GDM1 (cell line): Measurements from ENCODE around the gene MICALL1.
"Not testable (repeated sequence)": the region's sequence is repeated elsewhere in the genome, so short reads cannot be mapped to it uniquely, and the experiment has no call there.

Experiments
- DNase-seq: peaks from one replicate; lab custom pipeline; 2025; lab: John Stamatoyannopoulos, UW

The MICALL1 gene

GRCh38 chr22:37954686-37955085, 48.6 kb downstream of the MICALL1 start:
- DNase-seq = no peak

GRCh38 chr22:37955825-37956397, 49.8 kb downstream of the MICALL1 start:
- DNase-seq = not testable (repeated sequence)

GRCh38 chr22:37957232-37957631, 51.1 kb downstream of the MICALL1 start:
- no peak for DNase-seq

- DNase-seq = no peak
Observed at GRCh38 chr22:37959231-37959825, 53.2 kb downstream of the MICALL1 start.

DNA sequence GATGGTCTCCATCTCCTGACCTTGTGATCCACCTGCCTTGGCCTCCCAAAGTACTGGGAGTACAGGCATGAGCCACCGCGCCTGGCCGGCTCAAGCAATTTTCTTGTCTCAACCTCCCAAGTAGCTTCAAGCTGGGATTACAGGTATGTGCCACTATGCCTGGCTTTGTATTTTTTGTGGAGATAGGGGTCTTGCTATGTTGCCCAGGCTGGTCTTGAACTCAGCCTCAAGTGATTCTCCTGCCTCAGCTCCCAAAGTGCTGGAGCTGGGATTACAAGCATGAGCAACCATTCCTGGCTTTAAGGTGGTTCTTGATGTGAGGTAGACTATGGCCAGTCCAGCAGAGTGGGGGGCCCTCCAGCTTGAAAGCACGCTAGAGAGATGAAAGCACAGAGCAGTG, 55.0 kb downstream of the MICALL1 start:
- DNase-seq = no peak

- no peak for DNase-seq
Observed at GRCh38 chr22:37965940-37966664, 60.0 kb downstream of the MICALL1 start.

- no peak for DNase-seq
Observed at GRCh38 chr22:37967147-37967546, 61.0 kb downstream of the MICALL1 start.

DNA sequence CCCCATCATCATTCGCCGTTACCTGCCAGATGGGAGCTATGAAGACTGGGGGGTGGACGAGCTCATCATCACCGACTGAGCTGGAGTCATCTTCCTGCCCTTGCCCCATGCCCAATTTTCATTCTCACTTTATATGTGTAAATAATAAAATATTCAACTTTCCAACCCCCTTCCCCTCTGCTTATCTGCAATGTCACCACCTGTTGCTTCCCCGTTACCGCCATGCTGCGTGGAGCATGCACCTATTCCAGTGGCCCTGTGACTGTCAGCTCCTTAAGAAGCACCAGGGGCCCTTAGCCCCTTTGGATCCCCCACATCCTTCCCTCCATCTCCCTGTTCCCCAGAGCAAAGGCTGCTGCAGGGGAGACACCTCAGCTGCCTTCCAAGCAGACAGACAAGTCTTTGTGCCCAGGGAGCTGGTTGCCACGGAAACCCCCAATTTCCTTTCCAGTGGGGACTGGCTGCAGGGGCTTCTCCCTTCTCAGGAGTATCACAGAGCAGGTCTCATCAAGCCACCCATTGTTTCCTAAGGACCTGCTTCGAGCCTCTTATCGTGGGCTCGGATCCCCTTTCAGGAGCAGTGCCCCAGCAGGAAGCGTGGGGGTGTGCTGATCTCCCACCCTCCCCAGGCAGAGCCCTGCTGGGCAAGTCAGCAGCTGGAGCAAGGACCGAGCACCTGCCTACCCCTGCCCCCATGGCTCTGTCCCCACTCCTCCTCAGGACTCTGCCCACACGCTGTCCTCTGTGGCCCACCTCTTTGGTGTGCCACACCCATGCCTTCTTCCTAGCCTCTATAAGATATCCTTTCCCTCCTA, 61.7 kb downstream of the MICALL1 start:
- no peak for DNase-seq

DNA sequence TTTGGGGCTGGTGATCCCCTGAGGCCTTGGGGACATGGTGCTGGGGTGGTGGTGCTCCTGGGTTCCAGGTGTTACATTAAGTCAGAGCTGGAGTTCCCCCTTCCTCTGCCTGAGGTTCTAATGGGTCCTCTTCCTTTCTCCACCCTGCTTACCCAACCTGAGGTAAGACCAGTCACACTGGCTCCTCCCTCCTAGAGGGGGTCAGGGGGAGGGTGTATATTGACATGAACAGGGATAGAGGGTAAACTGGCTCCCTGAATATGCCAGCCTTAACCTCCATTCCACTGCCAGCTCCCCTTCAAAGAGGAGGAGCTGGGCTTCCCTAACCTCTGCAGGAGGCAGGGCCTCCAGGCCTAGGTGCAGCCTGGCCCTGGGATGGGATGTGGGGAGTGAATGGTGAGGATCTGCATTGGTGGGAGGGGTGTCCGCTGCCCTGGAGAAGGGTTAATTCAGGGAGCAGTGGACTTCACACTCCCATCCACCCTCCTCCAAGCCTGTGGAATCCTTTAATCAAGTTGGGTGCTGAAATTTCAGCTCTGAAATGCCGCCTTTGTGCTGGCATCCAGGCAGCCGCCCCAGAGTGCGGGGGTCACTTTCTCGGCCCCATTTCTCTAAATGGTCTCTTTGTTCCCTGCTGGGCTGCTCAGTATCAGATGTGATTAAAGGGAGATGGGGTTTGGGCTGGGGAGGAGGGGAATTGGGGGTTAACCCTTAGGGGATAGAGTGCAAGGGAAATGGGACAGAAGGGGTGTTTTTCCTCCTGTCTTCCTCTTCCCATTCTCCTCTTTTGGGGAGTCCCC, 62.6 kb downstream of the MICALL1 start:
- no peak for DNase-seq

GRCh38 chr22:37970864-37971263, 64.8 kb downstream of the MICALL1 start:
- DNase-seq = no peak

DNA sequence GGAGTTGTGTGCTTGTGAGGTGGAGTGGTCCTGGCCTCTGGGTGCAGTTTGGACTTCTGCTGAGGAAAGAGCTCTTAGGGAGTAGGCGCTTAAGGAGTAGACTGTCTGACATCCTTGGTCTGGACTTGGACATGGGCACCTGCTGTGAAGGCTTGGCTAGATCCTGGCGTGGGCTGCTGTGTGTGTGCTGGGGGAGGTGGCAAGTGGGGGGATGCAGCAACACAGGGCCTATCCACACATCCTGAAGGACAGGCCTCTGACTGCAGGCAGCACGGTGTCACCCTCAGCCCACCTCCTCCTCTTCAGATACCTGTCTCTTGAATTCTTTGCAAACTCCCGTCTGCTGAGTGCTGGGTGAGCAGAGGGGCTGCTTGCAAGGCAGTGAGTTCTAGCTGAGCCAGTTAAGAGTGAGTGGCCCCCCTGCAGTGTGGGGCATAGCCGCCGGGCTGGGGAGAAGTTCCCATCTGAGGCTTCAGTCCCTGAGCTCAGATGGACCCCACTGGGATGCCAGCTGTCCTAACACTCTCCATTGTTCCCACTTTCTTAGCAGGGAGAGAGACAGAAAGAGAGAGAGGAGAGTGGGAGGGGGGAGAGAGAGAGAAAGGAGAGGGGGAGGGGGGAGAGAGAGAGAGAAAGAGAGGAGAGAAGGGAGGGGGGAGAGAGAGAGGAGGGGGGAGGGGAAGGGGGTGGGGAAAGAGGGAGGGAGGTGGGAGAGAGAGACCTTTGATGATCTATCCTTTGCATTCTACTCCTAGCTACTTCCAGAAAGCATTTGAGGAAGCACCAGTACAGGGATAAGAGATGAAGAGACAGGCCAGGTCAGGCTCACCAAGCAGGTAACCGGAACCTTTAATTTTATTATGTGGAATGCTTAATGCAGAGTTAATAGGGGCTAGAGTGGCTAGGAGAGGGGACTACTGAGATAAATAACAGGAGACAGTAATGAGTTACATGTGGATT, 65.7 kb downstream of the MICALL1 start:
- no peak for DNase-seq

GRCh38 chr22:37972527-37972926, 66.4 kb downstream of the MICALL1 start:
- no peak for DNase-seq

DNA sequence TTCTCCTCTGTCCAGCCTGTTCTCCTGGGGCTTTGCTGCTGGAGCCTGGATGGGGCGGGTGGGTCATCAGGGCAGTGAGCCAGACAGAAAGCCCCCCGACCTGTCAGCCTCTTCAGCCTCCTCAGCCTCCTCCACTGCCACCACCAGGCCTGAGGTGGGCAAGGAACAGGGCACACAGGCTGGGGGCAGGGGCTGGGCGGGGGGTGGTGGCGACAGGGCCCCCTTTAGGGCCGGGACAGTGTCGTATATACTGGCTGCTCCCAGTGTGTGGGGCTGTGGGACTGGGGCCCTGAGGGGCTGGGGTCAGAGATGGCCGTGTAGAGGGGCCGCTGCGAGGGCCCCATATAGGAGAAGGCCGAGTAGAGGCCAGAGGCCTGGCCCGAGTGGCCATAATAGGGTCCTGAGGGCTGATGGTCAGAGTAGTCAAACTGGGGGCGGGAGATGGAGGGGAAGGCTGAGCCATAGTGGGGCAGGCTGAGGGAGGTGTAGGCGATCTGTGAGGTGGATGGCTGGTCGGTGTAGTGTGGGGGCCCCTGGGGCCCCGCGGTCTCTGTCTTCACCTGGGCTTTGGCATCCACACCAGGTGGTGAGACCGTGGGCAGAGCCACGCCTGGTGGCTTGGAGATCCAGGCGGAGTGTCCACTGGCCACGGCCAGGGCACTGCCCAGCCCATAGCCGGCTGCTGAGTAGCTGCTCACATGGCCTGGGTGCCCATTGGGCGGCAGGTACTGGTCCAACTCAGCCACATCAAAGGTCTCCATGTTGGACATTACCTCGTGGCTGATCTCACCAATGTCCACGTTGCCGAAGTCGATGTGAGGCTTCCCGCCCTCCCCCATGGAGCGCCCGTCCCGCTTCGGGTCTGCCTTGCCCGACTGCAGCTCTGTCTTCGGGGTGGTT, 67.4 kb downstream of the MICALL1 start:
- no peak for DNase-seq

DNA sequence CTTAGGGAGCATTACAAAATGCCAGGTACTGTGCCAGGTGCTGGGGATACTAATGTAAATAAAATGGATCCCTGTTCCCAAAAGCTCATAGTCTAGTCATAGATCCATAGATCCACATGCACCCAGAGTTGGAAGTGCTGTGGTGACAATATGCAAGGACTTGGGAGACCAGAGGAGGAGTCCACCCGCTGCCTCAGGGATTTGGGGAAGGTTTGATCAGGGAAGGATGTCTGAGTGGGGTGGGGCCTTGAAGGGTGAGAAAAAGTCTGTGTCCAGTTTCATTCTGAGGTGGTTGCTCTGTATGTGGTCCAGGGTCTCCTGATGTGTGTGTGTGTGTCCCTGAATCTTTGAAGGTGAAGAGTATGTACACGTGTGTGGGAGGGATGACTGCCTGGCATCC, 69.1 kb downstream of the MICALL1 start:
- no peak for DNase-seq

- not testable (repeated sequence) for DNase-seq
Observed at GRCh38 chr22:37976022-37976421, 69.9 kb downstream of the MICALL1 start.

DNA sequence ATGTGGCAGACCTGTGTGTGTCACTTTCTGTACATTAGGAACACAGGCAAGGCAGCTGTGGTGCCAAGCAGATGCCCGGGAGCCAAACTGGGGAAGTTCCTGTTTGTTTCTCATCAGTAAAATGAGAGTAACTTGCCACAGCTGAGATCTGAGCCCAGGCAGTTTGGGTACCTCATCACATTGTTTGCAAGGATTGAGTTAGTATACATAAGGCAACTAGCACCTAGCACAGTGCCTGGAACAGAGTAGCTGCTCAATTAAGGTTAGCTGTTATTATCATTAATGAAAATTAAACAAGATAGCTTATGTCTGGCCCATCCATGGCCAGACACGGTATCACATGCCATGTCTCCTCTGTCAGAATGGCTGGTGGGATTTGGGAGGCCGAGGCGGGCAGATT, 70.5 kb downstream of the MICALL1 start:
- DNase-seq = no peak

- no peak for DNase-seq
Observed at GRCh38 chr22:37979782-37980181, 73.7 kb downstream of the MICALL1 start.

GRCh38 chr22:37981282-37982011, 75.3 kb downstream of the MICALL1 start:
- DNase-seq = no peak
